ENCODE data around the gene ASTN1.

DNA sequence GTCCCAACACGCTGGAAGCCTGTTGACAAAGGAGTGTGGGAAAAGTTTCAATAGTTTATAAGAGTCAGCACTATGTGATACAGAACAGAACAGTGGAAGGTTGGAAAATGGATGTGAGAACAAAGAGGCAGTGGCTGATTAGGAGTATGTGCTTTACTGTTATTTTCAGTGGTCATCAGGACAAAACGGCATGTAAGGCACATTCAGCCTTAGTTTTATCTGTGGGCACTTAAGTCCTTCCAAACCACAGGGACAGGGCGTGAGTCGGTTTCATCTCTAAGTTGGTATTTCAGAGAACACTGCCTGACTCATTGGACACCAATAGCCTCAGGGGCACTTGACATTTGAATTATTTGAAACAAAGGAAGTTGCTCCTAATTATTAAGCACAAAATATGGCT is 306.9 kb downstream of the ASTN1 start:
- TF ChIP-seq CTCF (IDR thresholded peaks at IDR 0.05): no peak
- TF ChIP-seq POLR2A (IDR thresholded peaks at IDR 0.05): no peak
